ENCODE measurements around the gene SPRTN. TPM values are rescaled to one million over a fixed set of nuclear protein-coding genes. Genes with fewer than 3 reads are reported as not detected.

SPRTN gene
- total RNA-seq, 1 donor from 2014 or later = 10.9 TPM

DNA sequence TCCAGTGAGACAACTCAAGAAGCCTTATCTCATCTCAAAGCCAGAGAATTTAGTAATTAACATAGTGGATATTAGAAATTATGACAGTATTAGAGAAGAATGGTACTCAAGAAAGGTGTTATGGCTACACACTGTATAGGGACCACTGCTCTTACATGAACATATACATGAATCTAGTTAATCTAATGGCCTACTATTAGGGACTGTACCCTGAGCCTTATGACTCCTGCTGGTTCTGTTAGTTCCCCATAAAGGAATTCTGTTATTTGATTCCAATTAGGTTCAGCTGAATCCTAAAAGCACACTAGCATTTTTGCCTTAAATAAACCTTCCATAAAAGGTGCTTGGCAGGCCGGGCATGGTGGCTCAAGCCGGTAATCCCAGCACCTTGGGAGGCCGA is 44.3 kb downstream of the SPRTN start:
- DNase-seq = no peak

DNA sequence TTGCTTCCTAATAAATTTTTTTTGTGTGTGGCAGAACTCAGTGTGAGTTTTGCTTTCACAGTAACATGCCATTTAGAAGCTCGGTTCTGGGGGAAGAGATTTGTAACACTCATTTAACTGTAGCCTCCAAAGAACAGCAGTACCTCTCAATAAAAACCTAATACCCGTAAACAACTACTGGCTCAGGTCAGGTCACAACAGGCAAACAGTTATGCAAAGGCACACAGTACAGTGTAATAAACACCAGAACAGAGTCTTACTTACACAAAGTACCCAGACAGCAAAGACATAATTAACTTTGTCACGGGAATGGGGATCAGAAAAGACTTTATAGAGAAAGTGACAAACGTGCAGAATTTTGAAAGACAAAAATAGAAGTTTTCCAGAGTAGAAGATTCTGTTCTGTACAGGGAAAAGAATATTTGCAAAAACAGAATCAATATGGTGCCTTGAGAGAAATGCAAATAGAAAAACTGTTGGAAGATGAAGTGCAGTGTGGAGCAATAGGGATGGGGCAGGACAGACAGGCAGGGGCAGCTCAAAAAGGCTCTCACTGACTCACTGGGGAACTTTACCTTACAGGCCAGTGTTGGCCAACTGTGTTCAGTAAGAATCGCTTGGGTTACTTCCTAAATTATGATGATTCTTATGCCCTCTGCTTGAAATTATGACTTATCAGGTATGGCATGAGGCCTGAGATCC is 45.2 kb downstream of the SPRTN start:
- DNase-seq = no peak

DNA sequence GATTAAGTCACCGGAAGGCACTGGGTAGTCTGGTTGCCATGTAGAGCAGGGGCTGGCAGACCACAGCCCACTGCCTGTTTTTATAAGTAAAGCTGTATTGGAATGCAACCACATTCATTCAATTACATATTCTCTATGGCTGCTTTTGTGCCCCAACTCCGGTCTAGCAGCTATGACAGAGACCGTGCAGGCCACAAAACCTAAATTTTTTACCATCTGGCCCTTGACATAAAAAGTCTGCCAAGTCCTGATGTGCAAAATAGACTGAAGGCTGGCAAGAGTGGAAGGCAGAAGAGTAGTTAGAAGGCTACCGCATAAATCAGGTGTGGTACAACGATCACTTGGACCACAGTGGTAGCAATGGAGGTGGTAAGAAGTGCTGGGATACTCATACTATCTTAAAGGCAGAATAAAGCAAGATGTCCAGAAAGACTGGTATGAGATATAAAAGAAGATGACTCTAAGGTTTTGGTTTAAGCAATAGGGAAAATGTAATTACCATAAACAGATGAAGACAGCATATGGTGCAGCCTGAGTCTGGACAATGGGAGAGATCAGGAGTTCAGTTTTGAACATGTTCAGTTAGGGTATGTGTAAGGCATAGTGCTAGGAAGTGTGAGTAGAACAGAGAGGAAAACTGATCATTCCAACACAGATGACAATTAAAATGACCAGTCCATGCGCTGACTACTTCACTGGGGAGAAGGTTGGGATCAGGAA is 46.8 kb downstream of the SPRTN start:
- DNase-seq = no peak

DNA sequence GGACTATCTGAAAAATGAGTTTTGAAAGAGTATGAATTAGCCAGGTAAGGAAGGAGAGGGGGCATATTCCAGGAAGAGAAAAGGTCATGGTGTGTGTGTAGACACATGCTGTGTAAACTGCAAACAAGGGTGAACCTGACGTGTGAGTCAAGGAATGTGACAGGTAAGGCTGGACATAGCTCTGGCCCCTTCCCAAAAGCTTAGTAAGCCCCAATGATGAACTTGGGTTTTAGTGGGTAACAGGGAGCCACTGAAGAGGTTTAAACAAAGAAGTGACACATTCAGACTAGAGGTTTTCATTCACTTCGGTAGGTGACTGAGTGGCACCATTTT is 47.3 kb downstream of the SPRTN start:
- DNase-seq = no peak

DNA sequence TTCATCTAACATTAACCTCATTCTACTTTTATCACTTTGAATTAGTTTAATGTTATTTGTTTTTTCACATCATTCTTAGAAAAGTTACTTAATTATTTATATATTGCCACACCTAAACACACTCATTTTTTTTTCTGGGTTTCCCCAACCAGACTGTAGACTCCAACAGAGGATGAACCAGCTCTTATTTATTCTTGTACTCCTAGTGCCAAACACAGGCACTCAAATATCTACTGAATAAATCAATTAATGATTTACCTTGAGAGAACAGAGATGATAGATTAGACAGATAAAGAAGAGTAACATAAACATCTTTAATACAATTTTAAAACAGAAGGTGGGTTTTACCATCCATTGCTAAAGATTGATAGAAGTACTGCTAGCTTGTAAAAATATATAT is 48.4 kb downstream of the SPRTN start:
- DNase-seq = no peak

DNA sequence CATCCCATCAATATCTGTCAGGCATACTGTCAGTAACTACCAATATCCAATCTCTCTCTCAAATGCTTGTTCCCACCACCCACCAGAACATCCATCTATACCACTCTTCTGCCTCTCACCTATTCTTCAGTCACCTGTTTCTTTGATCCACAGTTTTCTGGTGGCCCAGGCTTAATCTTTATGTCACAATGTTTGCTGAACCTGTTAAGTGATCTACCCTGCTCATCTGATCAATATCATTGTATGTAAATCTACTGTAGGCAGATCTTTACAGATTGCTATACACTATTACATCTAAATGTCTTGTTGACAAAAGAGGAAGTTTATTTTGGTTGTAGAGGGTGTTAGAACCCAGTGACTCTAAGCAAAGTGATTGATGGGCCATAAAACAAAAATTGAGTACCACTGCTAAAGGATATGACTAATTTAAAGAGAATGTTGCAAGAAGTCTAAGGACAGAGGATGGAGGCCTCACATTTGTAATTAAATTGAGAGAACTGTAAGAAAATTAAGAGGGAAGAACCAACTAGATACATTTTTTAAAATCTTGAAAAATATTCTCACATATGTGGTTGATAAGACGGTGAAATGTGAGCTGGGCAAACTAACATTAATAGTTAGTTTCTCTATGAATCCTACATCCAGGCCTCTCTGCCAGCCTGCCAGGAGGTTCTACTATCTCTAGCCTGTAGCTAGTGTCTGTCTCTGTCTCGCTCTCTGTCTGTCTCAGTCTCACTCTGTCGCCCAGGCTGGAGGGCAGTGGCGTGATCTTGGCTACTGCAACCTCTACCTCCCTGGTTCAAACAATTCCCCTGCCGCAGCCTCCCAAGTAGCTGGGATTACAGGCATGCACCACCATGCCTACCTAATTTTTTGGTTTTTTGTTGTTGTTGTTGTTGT is 49.9 kb downstream of the SPRTN start:
- no peak for DNase-seq

DNA sequence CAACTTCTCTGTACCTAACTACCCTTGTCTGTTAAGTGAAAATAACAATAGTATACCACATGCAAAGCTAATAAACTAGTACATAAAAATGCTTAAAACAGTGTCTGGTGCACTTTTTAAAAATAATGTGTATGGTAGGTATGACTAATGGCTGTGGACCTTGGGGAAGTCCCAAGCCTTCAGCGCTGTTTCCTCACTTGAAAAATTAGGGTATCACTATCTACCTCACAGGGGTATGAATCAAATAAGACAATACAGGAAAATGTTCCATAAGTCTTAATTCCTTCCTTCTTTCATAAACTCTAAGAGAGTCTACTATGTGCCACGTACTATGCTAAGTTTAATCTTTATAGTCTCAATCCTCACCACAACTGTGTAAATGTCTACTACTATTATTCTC is 52.0 kb downstream of the SPRTN start:
- no peak for DNase-seq

DNA sequence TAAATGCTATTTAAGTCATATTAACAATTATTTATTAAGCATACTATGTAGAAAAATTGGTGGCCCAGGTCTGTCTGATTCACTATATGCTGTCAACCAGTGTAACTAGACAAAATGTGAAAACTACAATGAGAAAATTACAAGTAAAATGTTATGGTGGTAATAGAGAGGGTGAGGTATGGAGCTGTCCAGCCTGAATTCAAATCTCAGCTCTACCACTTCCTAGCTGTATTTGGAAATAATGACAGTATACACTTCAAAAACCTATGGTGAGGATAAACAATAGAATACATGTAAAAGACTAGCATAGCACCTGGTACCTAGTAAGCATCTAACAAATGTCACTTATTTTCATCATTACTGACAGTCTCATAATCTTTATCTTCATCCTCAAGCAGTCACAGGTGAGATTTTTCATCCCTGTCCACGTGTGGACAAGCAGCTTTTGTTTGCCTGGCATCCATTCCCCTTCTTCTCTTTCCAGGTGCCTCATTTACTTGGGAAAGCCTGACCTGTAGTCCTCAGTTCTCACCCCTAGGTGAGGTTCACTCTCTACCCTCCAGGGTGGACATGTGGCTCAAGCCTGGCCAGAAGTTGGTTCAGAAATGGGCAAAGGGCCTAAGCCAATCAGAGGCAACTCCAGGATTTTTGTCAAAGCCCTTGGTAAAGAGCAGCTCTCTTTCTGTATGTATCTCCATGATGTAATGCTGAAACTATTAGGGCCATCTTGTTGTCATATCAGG is 54.5 kb downstream of the SPRTN start:
- no peak for DNase-seq

DNA sequence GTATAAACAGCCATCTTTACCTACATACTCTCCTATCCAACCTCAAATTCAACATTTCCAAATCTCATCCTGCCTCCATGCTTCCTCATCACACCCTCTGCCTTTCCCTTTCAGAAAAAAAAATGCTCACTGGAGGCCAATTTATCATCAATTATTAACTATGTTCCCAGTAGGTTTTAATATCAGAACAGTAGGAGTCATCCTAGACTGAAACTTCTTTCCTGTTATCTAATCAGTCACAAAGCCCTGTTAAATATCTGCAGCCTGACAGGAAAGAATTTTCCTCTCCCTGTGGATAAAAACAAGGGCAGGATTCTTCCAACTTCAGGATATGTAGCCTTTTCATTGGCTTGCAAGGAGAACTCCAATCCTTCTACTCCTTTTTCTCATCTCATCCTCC is 55.6 kb downstream of the SPRTN start:
- DNase-seq = no peak

DNA sequence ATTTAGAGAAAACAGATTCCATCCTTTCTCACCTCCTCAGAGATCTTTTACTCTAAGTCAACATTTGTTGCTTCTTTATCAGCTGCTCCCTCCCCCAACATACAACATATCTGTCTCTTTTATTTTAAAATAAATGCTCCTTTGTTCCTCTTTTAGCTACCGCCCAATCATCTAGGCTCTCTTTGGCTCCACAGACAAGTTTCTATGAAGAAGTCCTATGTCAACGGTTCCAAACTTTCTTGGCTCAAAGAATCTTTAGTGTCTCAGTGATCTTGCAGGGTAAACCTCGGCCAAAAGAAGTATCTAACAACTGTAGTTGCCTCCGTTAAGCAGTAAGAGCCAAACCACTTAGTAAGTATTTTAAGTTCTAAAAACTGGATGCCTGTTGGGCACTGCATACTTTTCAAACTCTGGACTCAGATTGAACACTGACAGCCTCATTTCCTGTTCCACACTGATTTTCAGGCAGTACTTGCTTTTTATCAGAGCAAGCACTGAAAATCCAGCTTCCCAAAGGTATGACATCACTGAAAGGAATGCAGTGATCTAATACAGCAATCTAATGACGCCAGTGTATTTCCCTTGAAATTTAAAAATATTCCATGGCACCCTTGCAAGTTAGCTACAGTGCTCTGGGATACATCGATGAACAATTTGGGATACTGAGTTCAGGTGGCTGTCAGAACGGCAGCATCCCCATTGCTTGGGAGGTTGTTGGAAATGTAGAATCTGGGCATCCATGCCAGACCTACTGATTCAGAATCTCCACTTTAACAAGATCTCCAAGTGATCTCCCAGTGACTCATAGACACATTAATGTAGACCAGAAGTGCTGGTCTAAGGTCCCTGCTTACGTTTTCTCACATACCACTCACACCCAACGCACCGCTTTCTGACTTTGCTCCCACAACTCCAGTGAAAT is 57.2 kb downstream of the SPRTN start:
- peak; percentile 64 for DNase-seq

DNA sequence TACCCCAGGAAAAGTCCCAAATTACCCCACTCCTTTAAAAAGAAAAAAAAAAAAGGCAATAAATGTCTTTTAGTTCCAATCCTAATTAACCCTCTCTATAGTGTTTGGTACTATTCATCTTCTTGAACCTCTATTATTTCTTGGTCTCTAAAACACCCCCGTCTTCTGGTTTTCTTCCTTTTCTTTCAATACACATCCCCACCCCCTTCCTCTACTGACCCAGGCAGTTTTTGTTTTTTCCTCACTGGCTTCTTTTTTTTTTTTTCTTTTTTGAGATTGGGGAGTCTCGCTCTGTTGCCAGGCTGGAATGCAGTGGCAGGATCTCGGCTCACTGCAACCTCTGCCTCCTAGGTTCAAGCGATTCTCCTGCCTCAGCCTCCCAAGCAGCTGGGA is 57.9 kb downstream of the SPRTN start:
- no peak for DNase-seq

DNA sequence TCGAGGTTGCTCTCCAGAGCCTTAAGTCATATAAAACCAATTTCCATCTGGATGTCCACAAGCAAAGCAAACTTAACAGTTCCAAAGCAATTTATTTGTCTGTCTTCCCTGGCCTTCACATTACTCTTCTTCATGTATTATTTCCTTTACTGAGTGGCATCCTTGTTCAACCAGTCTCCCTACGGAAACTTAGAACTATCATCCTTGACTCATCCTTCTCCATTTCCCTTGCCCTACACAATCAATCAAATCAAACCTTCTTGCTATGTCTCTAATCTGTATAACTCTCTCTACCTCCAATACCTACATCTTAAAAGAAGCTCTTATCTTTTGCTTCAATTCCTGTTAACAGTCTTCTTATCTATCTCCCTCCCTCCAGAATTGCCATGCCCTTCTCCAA is 58.5 kb downstream of the SPRTN start:
- no peak for DNase-seq

DNA sequence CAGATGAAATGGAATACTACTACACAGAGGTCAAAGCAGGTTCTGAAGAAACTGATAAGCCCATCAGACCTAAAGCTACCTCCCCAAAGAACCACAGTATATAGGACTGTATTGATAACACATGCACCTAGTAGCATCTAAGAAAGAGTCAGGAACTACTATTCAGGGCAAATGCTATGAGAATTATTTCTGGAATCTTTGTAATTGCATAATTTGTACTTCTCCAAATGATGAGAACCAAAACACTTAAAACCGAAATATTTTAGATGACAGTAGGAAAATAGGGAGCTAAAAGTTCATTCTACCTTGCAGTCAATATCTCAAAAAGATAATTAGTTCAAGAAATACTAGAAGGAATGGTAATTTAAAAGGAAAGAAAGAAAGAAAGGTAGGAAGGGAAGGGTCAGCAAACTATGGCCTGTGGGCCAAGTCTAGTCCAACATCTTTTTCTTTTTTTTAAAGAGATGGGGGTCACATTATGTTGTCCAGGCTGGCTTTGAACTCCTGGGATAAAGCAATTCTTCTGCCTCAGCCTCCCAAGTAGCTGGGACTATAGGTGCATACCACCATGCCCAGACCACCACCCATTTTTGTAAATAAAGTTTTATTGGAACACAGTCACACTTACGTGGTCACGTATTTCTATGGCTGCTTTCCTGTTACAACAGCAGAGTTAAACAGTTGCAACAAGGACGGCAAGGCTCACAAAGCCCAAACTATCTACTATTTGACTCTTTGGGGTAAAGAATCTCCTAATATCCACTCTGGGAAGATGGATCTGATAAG is 60.0 kb downstream of the SPRTN start:
- no peak for DNase-seq

DNA sequence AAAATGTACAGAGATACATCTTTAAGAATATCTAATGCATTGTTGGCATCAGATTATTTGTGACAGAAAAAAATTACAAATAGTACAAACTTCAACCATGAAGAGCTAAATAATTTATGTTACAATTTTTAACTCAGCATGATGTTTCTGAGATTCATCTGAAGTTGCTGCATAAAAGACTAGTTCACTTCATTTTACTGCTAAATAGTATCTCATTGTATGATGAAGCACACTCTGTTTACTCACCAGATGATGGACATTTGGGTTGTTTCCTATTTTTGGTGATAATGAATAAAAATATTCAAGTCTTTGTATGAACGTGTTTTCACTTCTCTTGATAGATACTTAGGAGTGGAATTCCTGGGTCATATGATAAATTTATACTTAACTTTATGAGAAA is 63.4 kb downstream of the SPRTN start:
- DNase-seq = no peak

DNA sequence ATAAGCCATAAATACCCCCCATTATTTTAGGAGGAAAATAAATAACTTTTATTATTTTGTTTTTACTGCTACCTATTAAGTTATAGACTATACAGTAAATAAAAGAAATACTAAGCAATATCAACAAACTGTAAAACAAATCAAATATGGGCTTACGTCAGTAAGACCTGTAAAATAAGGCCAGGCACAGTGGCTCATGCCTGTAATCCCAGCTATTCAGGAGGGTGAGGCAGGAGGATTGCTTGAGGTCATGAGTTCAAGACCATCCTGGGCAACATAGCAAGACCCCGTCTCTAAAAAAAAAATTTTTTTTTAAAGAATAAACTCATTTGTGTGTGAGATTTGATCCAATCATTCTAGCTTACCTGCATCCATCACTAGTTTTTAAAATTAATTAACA is 66.2 kb downstream of the SPRTN start:
- no peak for DNase-seq

Other genes starting within 250 kb of the SPRTN start
- gene TRIM67, start 176.2 kb upstream of the SPRTN start, total RNA-seq = 0.10 TPM
- gene GNPAT, start 97.1 kb upstream of the SPRTN start, total RNA-seq = 75.3 TPM
- 21.7 TPM for gene EXOC8, start 441 bp upstream of the SPRTN start, total RNA-seq
- gene EGLN1, start 84.0 kb downstream of the SPRTN start, total RNA-seq = 91.9 TPM
- 55.2 TPM for gene TSNAX, start 190.4 kb downstream of the SPRTN start, total RNA-seq

All from tongue (tissue), 2 donors.